Suprapubic skin (tissue), 4 donors: ENCODE results near the gene SLC6A11. TPM values are rescaled to one million over a fixed set of nuclear protein-coding genes. Genes with fewer than 3 reads are reported as not detected.

Source experiments
- DNase-seq, 2 donors: peaks; one replicate each; pipeline ENCODE4 v3.0.0-alpha.2; 2019; ENCODE audit warnings: low spot score in 2 of 2
- H3K27ac ChIP-seq: fragments of 200-600 bp; sonication (generic); one replicate; pipeline ENCODE4 v1.5.1; 2019
- H3K27me3 ChIP-seq: fragments of 200-600 bp; sonication (generic); one replicate; pipeline ENCODE4 v1.5.1; 2019
- H3K36me3 ChIP-seq: fragments of 200-600 bp; sonication (generic); one replicate; pipeline ENCODE4 v1.5.1; 2019
- H3K4me1 ChIP-seq: fragments of 200-600 bp; sonication (generic); one replicate; pipeline ENCODE4 v1.5.1; 2019
- H3K4me3 ChIP-seq: fragments of 200-600 bp; sonication (generic); one replicate; pipeline ENCODE4 v1.5.1; 2019; ENCODE audit warnings: mild to moderate bottlenecking
- H3K9me3 ChIP-seq: fragments of 200-600 bp; sonication (generic); one replicate; pipeline ENCODE4 v1.5.1; 2019
- EP300 ChIP-seq: sonication (generic); formaldehyde crosslinking; IDR thresholded peaks from one replicate; pipeline ENCODE4 v1.6.1; 2017; ENCODE audit warnings: antibody characterized with exemption
- POLR2A ChIP-seq, 2 donors: fragments of 450-650 bp; IDR thresholded peaks; one replicate each; pipeline ENCODE4 v1.6.1; 2017; ENCODE audit warnings: antibody characterized with exemption in 2 of 2, mild to moderate bottlenecking in 2 of 2, moderate library complexity in 2 of 2
- POLR2AphosphoS5 ChIP-seq, 3 donors: sonication (generic); formaldehyde crosslinking; IDR thresholded peaks; one replicate each; pipeline ENCODE4 v1.6.1; 2017; ENCODE audit warnings: antibody characterized with exemption in 3 of 3
- WGBS: methylation state at CpG from one replicate; pipeline ENCODE4 v1.1.5; 2018; 5-methylcytosine and 5-hydroxymethylcytosine counted together
- total RNA-seq, 4 donors: library from RNA; depleted of rRNA; stranded (reverse); fragments of >200 nt; gene quantifications; one replicate each; pipeline ENCODE4 v1.1.0, GENCODE V29; 2016
- TF ChIP-seq, protein P1 (sequence below), 2 donors: fragments of 200-600 bp in 1 of 2; fragments of 450-650 bp in 1 of 2; sonication (generic) in 1 of 2; IDR thresholded peaks; one replicate each; pipeline ENCODE4 v1.5.1; 2016 to 2019; ENCODE audit warnings: antibody characterized with exemption in 2 of 2, mild to moderate bottlenecking in 1 of 2, moderate library complexity in 1 of 2

The SLC6A11 gene
- 1 to 10 TPM; 4.3 to 7.9 (median 6.2) TPM for total RNA-seq

DNA sequence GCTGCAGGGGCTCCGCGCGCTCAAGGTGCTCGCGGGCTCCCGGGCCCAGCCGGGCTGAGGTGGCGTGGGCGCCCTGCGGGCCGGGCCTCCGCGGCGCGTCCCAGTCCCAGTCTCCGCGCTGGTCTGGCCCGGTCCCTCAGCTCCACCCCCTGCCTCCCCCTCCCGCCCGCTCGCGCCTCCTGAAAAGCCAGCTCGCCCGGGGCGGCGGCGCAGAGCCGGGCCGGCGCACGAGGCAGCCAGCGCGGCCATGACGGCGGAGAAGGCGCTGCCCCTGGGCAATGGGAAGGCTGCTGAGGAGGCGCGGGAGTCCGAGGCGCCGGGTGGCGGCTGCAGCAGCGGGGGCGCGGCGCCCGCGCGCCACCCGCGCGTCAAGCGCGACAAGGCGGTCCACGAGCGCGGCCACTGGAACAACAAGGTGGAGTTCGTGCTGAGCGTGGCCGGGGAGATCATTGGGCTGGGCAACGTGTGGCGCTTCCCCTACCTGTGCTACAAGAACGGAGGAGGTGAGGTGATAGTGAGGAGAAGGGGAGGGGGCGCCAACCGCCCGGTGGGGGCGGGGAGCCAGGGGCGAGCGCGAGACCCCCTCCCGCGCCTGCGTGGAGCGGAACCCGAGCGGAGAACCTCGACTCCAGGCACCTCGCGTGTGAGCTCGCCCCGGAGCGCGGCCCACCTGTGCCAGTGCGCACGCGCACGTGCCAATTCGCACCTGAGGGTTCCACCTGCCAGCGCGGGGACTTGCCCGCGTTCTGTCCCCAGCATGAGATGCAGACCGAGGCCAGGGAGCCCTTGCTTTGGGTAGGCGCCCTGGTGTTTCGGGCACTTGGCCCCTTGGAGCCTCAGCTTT is at the start of gene SLC6A11:
TSS of gene SLC6A11 (plus strand) at position 210 of the 844 bp plus-strand sequence. CDS start at position 248, 38 bp downstream.
- 8% methylated on average over 45 of the region's 96 CpGs for WGBS

DNA sequence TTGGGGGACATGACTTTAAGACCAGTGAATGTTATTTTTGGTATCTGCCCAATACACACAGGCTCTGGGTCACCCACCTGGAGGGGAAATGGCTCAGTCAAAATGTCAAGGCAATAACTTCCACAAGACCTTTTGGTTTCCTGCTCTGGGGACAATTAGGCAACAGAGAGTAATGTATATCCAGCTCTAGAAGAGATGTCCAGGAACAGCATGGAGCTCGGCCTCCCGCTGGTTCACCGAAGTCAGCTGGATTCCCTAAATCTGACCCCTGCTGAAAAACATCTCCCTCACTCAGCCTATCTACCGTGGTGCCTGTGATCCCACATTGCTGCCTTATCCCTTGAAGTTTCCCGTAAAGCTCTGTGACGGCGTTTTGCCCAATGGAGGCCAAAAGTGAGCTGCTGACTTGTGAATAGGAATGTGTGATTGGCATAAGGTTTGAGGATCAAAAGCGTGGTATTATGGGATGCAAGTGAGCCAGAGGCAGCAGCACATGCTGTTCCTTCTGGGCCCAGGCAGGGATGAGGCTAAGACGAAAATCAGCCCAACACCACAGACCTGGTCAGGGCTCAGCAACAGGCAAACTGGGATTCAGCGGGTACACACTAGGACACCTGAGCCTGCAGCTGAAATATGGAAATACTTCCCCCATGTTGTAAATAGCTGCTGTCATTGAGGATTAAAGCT is 47.2 kb upstream of the SLC6A11 start:
- TF ChIP-seq POLR2AphosphoS5 (IDR thresholded peaks at IDR 0.05) (no peak), POLR2A (IDR thresholded peaks at IDR 0.05) (no peak), EP300 (no peak)
- TF ChIP-seq, protein P1, sequence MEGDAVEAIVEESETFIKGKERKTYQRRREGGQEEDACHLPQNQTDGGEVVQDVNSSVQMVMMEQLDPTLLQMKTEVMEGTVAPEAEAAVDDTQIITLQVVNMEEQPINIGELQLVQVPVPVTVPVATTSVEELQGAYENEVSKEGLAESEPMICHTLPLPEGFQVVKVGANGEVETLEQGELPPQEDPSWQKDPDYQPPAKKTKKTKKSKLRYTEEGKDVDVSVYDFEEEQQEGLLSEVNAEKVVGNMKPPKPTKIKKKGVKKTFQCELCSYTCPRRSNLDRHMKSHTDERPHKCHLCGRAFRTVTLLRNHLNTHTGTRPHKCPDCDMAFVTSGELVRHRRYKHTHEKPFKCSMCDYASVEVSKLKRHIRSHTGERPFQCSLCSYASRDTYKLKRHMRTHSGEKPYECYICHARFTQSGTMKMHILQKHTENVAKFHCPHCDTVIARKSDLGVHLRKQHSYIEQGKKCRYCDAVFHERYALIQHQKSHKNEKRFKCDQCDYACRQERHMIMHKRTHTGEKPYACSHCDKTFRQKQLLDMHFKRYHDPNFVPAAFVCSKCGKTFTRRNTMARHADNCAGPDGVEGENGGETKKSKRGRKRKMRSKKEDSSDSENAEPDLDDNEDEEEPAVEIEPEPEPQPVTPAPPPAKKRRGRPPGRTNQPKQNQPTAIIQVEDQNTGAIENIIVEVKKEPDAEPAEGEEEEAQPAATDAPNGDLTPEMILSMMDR (IDR thresholded peaks at IDR 0.05): no peak
- Histone ChIP-seq H3K4me3 (no peak overlapping the region), H3K27ac (no peak overlapping the region), H3K4me1 (no peaks in the 10 kb centered on the region), H3K9me3 (no peaks in the 10 kb centered on the region), H3K27me3 (peaks cover 25% of the 10 kb centered on the region), H3K36me3 (no peaks in the 10 kb centered on the region)
- 82% methylated on average over 10 of the region's 10 CpGs for WGBS
- DNase-seq: no peak

More for the DNA sequence above, at the start of gene SLC6A11:
- H3K4me3 ChIP-seq: peak within 1 kb of the TSS; percentile 53
- no peak for DNase-seq
- peaks cover 11% of the 10 kb centered on the region for H3K4me1 ChIP-seq
- H3K27ac ChIP-seq: no peak within 1 kb of the TSS
- H3K27me3 ChIP-seq: peaks cover 34% of the 10 kb centered on the region
- no peaks in the 10 kb centered on the region for H3K36me3 ChIP-seq
- TF ChIP-seq, protein P1 (IDR thresholded peaks at IDR 0.05): no peak
- TF ChIP-seq POLR2AphosphoS5 (IDR thresholded peaks at IDR 0.05): no peak
- no peak for TF ChIP-seq EP300
- TF ChIP-seq POLR2A (IDR thresholded peaks at IDR 0.05): no peak
- no peaks in the 10 kb centered on the region for H3K9me3 ChIP-seq

DNA sequence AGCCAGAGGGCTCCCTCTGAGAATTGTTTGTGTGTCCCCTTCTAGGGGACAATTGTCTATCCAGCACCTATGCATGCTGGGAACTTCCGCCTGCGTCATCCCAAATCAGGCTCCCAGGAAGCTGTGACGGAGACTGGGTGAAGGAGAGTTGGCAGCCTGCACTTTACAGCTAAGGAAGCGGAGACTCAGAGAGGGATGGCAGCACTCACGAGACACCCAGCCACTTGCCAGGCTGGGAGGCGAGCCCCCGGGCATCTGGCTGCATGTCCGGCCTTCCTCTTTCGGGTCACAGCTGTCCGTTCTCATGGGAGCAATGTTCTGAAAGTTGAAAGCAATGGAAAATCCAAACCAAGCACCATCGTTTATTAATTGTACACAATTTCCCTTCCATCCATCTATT is 45.5 kb upstream of the SLC6A11 start:
- Histone ChIP-seq H3K9me3 (no peaks in the 10 kb centered on the region), H3K27me3 (peaks cover 28% of the 10 kb centered on the region), H3K4me1 (no peaks in the 10 kb centered on the region), H3K4me3 (no peak overlapping the region), H3K36me3 (no peaks in the 10 kb centered on the region), H3K27ac (no peak overlapping the region)
- TF ChIP-seq POLR2A (IDR thresholded peaks at IDR 0.05) (no peak), POLR2AphosphoS5 (IDR thresholded peaks at IDR 0.05) (no peak), EP300 (no peak)
- TF ChIP-seq, protein P1 (IDR thresholded peaks at IDR 0.05): no peak
- 80% methylated on average over 10 of the region's 11 CpGs for WGBS
- no peak for DNase-seq

DNA sequence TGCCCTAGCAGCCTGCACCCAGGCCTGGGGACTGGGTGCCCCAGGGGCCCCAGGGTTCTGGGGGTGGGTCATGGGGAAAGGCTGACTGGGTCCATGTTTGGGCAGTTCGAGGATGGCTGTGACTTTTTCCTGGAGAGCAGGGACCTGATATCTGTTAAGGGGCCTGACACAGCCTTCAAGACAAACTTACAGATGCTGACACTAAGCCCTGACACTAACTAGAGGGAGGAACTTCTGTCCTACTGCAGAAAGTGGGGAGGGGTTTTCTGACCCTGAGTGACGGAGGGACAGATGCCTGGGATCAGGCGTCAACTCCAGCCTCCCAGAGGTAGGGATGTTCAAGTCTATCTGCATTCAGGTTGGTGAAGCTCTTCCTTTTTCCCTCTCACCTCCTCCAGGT is 45.0 kb upstream of the SLC6A11 start:
- Histone ChIP-seq H3K9me3 (no peaks in the 10 kb centered on the region), H3K27ac (no peak overlapping the region), H3K4me3 (no peak overlapping the region), H3K27me3 (peaks cover 28% of the 10 kb centered on the region), H3K36me3 (no peaks in the 10 kb centered on the region), H3K4me1 (no peaks in the 10 kb centered on the region)
- no peak for DNase-seq
- WGBS: 72% methylated on average over 3 of the region's 3 CpGs
- TF ChIP-seq POLR2AphosphoS5 (IDR thresholded peaks at IDR 0.05): no peak
- TF ChIP-seq EP300: no peak
- no peak for TF ChIP-seq POLR2A (IDR thresholded peaks at IDR 0.05)
- TF ChIP-seq, protein P1 (IDR thresholded peaks at IDR 0.05): no peak
